ENCODE data around the gene PRR12.

Gene PRR12

DNA sequence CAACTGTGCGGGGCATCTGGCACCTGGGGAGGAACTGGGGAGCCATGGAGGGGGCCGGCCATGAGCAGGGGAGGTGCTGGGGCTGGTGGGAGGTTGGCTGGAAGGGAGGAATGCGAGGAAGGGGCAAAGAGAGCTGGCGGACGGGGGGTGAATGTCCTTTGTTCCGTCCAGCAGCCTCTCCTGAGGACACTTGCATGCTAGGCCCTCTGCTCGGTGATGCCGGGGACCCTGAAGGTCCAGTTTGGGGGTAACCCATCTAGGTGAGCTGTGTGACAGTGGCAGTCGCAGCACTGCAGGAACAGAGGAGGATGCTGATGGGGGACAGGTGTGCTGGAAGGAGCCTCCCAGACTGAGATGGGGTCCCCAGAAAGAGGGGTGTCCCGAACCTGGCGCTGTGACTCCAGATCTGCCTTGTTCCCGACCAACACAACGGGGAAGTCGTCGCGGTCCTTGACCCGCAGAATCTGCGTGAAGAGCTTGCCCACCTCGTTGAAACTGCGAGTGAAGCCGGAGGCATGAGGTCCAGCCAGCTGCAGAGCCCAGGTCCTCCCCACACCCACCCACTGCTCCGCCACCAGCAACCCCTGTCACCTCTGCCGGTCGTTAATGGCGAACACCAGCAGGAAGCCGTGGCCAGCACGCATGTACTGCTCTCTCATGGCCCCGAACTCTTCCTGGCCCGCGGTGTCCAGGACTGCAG lies 45.4 kb downstream of the PRR12 start:
- TF ChIP-seq TAF1 (IDR thresholded peaks at IDR 0.05; ENCODE audit: borderline replicate concordance, insufficient read depth, low read length) (no peak), SIN3A (IDR thresholded peaks at IDR 0.05; ENCODE audit: borderline replicate concordance, insufficient read depth, low read length) (no peak)

GRCh38 chr19:49637821-49638738 lies 47.1 kb downstream of the PRR12 start:
- TF ChIP-seq SIN3A (IDR thresholded peaks at IDR 0.05; ENCODE audit: borderline replicate concordance, insufficient read depth, low read length) (no peak), POLR2AphosphoS5 (IDR thresholded peaks at IDR 0.05; ENCODE audit: low read depth, low read length) (no peak; the same call in 1 of the 2 replicates), TAF1 (IDR thresholded peaks at IDR 0.05; ENCODE audit: borderline replicate concordance, insufficient read depth, low read length) (0 out of 2 replicates have a peak, but pooled peaks have one; percentile 23), FOXP2 (optimal IDR thresholded peaks at IDR 0.05; ENCODE audit: borderline replicate concordance, extremely low read depth, extremely low read length, insufficient read depth) (peak; percentile 71)
- TF ChIP-seq, protein P1, sequence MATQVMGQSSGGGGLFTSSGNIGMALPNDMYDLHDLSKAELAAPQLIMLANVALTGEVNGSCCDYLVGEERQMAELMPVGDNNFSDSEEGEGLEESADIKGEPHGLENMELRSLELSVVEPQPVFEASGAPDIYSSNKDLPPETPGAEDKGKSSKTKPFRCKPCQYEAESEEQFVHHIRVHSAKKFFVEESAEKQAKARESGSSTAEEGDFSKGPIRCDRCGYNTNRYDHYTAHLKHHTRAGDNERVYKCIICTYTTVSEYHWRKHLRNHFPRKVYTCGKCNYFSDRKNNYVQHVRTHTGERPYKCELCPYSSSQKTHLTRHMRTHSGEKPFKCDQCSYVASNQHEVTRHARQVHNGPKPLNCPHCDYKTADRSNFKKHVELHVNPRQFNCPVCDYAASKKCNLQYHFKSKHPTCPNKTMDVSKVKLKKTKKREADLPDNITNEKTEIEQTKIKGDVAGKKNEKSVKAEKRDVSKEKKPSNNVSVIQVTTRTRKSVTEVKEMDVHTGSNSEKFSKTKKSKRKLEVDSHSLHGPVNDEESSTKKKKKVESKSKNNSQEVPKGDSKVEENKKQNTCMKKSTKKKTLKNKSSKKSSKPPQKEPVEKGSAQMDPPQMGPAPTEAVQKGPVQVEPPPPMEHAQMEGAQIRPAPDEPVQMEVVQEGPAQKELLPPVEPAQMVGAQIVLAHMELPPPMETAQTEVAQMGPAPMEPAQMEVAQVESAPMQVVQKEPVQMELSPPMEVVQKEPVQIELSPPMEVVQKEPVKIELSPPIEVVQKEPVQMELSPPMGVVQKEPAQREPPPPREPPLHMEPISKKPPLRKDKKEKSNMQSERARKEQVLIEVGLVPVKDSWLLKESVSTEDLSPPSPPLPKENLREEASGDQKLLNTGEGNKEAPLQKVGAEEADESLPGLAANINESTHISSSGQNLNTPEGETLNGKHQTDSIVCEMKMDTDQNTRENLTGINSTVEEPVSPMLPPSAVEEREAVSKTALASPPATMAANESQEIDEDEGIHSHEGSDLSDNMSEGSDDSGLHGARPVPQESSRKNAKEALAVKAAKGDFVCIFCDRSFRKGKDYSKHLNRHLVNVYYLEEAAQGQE (IDR thresholded peaks at IDR 0.05; ENCODE audit: insufficient read depth in 1 of 2, low read depth in 2 of 2, low read length in 2 of 2) = no peak

- TF ChIP-seq SIN3A (IDR thresholded peaks at IDR 0.05; ENCODE audit: borderline replicate concordance, insufficient read depth, low read length) (no peak), TAF1 (IDR thresholded peaks at IDR 0.05; ENCODE audit: borderline replicate concordance, insufficient read depth, low read length) (no peak; the same call in 1 of the 2 replicates), FOXP2 (optimal IDR thresholded peaks at IDR 0.05; ENCODE audit: borderline replicate concordance, extremely low read depth, extremely low read length, insufficient read depth) (no peak), POLR2AphosphoS5 (IDR thresholded peaks at IDR 0.05; ENCODE audit: low read depth, low read length) (no peak)
- TF ChIP-seq, protein P1 (IDR thresholded peaks at IDR 0.05; ENCODE audit: insufficient read depth in 1 of 2, low read depth in 2 of 2, low read length in 2 of 2) = no peak
Observed at GRCh38 chr19:49639401-49640112, 48.6 kb downstream of the PRR12 start.

- TF ChIP-seq SIN3A (IDR thresholded peaks at IDR 0.05; ENCODE audit: borderline replicate concordance, insufficient read depth, low read length) (peak; percentile 54; the same call in 1 of the 2 replicates), FOXP2 (optimal IDR thresholded peaks at IDR 0.05; ENCODE audit: borderline replicate concordance, extremely low read depth, extremely low read length, insufficient read depth) (peak; percentile 82), POLR2AphosphoS5 (IDR thresholded peaks at IDR 0.05; ENCODE audit: low read depth, low read length) (peak; percentile 38; the same call in 1 of the 2 replicates), TAF1 (IDR thresholded peaks at IDR 0.05; ENCODE audit: borderline replicate concordance, insufficient read depth, low read length) (no peak)
- TF ChIP-seq, protein P1 (IDR thresholded peaks at IDR 0.05; ENCODE audit: insufficient read depth in 1 of 2, low read depth in 2 of 2, low read length in 2 of 2) = no peak
Observed at GRCh38 chr19:49640113-49640898, 49.3 kb downstream of the PRR12 start, which contains the start of gene RRAS. TSS of gene RRAS (minus strand) at chr19:49640143. CDS start at chr19:49640098, 45 bp downstream.
